Measurements from ENCODE around the gene RPTOR.

Gene RPTOR

DNA sequence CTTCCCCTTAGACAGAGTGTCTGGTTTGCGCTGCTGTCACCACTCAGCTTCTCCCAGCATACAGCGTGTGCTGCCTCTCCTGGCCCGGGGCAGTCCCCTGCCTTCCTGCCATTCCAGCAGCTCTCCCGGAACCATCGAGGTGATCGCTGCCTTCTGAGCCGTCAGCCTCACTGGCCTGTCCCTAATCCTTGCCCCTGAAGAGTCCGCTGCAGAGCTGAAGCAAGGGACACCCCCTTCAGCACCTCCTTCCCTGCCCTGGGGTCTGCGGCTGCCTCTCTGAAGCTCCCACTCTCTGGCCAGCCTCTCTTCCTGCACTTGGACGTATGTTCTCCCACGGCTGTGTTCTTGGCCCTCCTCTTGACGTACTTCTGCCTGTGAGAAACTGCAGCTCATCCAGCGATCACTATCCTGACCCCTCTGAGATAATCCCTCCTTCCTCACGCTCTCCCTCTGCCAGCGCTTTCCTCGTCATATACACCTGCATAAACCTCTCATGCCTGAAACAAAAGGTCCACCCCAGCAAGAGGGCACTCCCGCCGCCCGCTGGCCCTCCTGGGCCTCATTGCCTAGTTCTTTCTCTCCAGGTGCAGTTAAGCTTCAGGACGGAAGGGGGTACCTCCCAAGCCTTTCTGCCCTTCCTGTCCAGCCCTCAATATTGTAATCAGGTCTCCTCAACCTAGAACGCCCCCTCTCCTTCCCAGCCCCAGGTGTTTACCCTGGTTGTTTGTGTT, 226.4 kb downstream of the RPTOR start:
- no peak for DNase-seq

GRCh38 chr17:80771612-80772005, 227.0 kb downstream of the RPTOR start:
- no peak for DNase-seq

- DNase-seq, result no peak
Observed at GRCh38 chr17:80772906-80773242, 228.2 kb downstream of the RPTOR start.

DNA sequence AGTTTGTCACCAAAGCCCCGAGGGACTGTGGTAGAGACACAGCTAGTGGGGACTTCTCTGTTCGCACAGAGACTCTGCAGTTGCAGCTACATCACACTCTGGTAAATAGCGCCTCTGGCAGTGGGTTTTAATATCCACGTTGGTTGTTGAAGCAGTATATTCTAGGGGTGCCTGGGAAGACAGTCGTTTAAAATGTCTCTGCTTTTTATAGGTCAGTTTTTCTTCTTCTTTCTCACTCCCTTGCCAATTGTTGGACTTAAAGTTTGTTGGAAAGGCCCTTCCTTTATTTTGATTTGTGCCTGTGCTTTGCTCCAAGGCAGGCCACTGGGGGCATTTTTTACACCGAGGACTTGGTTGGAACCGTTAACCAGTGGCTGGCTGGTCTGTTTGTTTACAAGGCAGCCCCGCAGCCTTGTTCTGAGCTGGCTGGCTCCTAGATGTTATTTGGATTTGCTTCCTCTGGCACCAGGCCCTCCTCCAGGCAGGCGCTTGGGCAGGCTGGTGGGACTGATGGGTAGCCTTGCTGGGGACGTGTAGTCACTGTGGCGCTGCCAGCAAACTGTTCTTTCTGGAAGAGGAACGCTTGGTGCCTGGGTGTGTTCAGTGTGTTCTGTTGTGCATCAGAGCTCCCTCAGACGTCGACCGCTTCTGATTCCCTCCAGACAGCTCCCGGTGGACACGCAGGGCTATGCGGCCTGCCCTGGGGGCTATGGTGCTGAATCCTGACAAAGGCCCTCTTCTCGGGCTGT, 228.8 kb downstream of the RPTOR start:
- DNase-seq, result no peak

- no peak for DNase-seq
Observed at GRCh38 chr17:80774146-80774545, 229.5 kb downstream of the RPTOR start.

- DNase-seq, result no peak
Observed at GRCh38 chr17:80774643-80775281, 230.1 kb downstream of the RPTOR start.

- no peak for DNase-seq
Observed at GRCh38 chr17:80775863-80776262, 231.2 kb downstream of the RPTOR start.

DNA sequence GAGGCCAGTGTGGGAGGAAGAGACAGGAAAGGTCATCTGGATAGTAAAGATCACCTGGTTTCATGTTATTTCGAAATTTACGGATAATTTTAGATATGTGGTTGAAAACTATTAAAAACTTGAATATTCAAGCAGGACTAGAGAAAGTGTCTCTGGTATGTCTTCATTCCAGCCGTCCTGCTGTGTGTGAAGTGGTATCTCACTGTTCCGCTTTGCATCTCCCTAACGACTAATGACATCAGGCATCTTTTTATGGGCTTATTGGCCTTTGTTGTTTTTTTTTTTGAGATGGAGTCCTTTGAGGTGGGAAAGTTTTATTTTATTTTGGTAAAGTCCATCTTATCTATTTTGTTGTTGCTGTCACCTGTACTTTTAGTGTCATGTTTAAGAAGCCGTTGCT, 232.6 kb downstream of the RPTOR start:
- DNase-seq, result no peak

DNA sequence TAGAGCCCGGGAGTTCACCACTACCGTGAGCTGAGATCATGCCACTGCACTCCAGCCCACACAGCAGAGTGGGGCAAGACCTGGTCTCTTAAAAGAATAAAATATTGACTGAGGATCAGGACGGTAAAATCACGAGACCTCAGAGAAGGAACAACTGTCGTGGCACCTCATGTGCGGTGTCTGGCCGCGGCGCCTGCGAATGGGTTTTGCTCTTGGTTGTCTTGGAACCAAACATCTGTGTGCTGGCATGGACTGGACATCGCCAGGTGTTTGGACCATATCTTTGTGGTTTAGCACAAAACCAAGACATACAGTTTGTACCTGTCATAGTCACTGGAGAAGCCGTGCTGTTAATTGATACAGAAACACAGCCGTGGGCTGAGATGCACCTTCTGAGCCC, 234.1 kb downstream of the RPTOR start:
- no peak for DNase-seq

- no peak for DNase-seq
Observed at GRCh38 chr17:80779336-80779735, 234.7 kb downstream of the RPTOR start.

DNA sequence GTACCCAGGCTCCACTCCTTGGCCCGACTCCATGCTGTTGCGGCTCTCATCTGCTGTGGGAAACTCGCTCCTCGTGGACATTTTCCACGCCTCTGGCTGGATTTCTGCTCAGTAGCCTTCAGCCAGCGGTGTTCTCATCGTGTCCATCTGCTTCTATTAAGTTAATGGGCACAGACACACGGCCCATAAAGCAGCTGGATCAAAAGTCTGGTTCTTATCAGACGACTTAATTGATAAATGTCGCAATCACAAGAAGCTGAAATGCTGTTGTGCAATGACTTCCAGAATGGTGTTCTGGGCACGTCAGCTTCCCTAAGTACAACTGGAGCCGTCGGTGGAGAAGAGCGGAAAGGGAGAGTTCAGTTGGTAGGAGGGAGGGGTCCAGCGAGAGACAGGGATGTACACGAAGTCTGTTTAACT, 235.3 kb downstream of the RPTOR start:
- DNase-seq, result no peak

DNA sequence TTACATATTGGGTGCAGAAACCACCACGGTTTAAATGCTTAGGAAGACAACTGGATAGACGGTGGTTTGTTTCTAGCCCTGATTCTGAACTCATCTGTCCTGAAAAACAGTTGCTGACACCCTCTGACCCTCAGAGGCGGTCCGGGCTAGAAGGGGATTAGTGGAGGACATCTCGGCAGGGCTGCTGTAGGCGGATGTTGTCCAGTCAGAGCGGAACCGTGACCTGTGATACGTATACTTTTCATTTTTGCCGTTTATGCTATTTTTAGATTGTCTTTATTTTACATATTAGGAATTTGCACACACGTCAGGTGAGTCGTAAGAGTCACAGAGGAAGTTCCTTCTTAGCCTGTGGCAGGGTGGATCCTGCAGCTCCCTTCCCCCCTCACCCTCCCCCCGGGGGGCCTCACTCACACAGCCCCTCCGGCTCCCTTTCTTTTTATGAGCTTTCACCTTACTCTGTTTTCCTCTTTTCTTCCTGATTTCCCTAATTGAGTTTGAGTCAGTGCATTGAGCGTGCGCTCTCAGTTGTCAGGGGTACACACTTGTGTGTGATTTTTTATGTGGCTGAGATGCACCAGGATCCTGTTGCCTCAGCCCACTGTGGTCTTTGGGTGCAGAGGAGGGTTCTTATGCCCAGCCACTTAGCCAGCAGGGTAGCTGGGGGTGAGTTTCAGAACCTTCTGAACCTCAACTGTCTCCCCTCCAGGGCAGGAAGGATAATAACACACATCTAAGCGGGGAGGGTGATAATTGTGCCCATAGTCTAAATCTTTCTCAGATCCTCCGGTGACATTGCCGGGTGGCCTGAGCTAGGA, 236.0 kb downstream of the RPTOR start:
- DNase-seq, result peak in 1 of 2 experiments; percentile 44

DNA sequence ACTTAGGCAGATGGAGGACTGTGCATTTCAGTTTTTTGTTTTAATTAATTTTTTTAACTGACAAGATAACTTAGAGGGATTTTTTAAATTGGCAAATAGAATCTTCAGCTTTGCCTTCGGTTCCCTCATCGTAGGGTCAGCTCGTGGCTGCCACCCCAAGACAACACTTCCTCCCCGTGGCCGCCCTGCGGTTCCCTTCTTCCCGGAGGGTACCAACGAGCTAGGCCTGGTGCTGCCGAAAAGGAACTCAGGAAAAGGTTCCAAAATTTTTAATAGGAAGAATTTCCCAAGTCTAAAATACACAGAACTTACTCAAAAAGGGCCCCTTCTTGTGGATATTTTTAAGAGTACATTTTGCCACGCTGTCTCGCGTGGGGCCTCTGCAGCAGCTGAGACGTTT, 236.6 kb downstream of the RPTOR start:
- DNase-seq, result no peak

- DNase-seq, result no peak
Observed at GRCh38 chr17:80781807-80782277, 237.2 kb downstream of the RPTOR start.

GRCh38 chr17:80782536-80783427, 238.1 kb downstream of the RPTOR start:
- peak in 1 of 2 experiments; percentile 60 for DNase-seq

DNA sequence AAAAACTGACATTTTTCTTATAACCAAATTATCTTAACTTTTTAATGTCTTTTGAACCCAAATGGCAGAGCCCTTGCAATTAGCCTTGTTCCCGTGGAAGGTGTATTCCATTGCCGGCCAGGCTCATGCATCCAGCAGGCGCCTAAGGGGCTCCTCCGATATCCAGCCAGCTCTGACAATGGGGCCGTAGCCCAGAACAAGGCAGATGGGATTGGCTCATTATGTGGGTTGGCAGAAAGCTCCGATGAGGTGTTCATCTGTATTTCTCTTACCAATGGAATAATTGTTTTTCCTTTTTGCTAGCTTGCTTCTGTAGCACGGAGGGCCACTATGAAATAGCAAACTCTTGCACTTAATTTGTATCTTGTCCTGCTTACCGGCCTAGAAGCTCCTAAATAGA, 238.8 kb downstream of the RPTOR start:
- no peak for DNase-seq

DNA sequence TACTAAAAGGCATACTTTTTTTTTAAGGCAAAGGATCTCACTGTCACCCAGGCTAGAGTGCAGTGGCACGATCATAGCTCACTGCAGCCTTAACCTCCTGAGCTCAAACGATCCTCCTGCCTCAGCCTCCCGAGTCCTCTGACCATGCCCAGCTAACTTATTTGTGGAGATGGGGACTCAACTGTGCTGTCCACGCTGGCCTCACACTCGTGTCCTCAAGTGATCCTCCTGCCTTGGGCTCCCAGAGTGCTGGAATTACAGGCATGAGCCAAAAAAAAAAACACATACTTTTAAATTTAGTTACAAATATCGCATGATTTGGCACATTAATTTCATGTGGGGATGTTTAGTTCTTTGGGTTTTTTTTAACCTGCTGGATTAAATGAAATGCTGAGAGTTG, 239.3 kb downstream of the RPTOR start:
- no peak for DNase-seq

DNA sequence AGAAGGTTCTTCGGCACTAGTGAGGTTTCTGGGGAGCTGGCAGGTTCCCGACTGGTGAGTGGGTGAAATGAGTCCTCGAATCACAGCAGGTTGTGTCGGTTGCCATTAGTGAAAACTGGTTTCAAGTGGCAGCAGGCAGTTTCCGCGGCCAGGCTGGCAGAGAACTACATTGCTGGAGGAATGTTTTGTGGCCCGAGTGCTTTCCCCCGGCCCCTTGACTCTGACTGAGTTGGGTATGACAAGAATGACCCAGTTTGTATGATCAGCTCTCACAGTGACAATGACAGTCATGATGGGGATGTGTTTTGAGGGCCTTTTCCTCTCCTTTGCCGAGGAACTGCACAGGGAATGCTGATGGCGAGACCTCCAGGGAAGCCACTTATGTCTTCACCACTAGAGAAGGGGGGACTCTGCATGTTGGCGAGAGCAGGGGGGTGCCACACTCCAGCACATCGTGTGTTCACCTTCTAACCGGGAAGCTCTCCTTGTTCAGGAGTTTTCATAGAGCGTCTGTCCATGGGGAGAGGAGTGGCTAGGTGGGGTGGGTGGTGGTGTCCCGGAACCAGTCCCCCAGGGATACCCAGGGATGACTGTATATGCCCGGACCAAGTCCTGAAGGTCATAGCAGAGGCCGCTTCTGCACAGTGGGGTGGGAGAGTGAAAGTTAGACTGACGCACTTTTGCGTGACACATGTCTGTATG, 241.0 kb downstream of the RPTOR start:
- peak in 1 of 2 experiments; percentile 57 for DNase-seq

DNA sequence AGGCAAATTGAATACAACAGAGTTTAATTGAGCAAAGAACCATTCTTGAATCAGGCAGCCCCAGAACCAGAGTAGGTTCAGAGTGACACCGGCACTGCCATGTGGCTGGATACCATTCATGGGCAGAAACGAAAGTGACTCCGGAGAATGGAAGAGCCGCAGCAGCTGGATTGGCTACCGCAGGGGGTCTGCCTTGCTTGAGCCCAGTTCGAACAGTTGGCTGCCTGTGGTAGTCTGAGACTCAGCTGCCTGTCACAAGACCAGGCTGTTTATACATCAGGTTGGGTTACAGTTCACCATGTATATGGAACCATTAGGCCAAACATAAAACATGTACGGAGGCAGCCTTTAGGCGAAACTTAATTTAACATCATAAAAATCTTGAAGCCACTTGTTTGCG, 241.8 kb downstream of the RPTOR start:
- no peak for DNase-seq

DNA sequence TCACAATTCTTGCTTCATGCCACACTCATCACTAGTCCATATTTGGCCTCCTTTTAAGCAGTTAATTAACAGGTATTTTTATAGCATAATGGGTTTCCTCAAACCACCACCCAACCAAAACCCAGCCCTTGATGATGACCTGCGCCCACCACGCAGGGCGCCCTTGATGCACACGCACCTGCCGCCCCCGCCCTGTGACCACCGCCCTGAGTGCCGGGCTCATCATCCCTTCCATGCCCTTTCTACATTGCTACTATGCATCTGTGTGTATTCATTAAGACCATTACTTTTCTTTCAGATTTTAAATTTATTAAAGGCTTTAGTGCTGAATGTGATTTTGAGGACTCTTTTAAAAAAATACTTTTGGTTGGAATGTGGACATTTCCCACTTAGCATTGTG, 242.2 kb downstream of the RPTOR start:
- no peak for DNase-seq

GRCh38 chr17:80787881-80788280, 243.2 kb downstream of the RPTOR start:
- no peak for DNase-seq

All from stimulated activated CD4-positive, alpha-beta T cell treated with anti-CD3 and anti-CD28 coated beads, Interleukin-4, amount 100 ng/mL, for 4 hours (primary cell).